GM21447 (cell line): ENCODE results near the gene APOM.

Experiments
- ATAC-seq: cut with Tn5 transposase; IDR thresholded peaks from one replicate; pipeline ENCODE4 v1.9.1; 2021; ENCODE audit not compliant: unreplicated experiment

The APOM gene

DNA sequence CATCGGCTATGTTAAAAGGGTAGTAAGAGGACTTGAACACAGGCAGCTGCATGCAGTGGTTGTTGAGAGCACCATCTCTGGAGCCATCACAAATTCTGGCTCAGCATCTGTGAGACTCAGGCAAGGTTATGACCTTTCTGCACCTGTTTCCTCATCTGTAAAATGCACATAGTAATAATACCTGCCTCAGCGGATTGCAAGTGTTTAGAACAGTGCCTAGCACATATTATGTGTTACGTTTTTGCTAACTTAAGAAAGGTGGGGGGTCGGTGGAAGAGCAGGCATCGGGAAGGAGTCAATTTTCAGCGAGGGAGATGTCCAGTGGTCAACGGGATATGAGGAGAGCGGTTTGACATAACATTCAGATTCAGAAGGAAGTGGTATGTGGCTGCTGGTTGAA, 22.3 kb downstream of the APOM start:
- no peak for ATAC-seq

- no peak for ATAC-seq
These were observed 24.8 kb downstream of the APOM start, which contains the start of gene LY6G5C for GRCh38 chr6:31680226-31681134. Gene LY6G5C (minus strand): TSS chr6:31681067. CDS start chr6:31680373, 694 bp downstream.

DNA sequence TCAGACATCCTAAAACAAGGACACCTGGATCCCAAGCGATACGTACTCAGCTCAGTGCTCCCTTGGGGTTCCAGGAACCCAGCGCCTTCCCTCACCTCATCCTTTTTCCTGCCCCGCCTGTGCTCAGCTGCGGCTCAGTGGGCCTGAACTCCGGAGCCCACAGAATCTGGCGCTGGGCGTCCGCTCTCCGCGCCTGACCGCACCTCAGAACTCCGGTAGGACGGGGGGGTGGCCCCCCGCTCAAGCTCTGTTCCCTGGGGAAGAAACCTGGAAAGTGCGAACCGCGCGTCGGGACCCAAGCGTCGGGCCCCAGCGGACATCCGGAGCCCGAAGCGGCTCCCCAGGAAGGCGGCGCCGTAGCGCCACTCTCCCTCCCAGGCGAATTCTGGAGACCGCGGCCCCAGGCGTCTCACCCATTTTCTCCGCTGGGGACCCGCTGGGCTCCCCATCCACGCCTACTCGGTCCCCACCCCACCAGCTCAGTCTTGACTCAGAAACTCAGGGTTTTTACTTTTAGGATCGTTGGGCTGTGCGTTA, 25.5 kb downstream of the APOM start:
- ATAC-seq = no peak

- ATAC-seq = no peak
These were observed 27.9 kb downstream of the APOM start for GRCh38 chr6:31683591-31683990.

GRCh38 chr6:31686483-31686882, 30.8 kb downstream of the APOM start:
- no peak for ATAC-seq

DNA sequence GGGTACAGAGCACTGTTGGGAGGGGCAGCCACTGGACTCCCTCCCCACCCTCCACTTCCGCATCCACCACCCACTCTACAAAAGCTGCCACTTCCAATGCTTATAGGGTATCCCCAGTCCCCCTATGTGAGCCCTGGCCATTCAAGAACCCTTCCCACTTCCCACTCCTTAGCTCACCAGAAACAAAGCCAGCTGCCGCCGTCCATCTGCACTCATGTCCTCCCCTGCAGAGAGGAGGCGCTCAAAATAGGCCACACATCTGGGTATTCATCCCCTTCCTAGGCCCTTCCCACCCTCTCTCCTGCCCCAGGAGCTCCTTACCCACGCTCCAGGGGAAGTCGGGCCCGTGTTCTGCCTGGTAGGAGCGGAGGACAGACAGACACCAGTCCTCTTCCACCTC, 31.6 kb downstream of the APOM start:
- ATAC-seq = no peak

DNA sequence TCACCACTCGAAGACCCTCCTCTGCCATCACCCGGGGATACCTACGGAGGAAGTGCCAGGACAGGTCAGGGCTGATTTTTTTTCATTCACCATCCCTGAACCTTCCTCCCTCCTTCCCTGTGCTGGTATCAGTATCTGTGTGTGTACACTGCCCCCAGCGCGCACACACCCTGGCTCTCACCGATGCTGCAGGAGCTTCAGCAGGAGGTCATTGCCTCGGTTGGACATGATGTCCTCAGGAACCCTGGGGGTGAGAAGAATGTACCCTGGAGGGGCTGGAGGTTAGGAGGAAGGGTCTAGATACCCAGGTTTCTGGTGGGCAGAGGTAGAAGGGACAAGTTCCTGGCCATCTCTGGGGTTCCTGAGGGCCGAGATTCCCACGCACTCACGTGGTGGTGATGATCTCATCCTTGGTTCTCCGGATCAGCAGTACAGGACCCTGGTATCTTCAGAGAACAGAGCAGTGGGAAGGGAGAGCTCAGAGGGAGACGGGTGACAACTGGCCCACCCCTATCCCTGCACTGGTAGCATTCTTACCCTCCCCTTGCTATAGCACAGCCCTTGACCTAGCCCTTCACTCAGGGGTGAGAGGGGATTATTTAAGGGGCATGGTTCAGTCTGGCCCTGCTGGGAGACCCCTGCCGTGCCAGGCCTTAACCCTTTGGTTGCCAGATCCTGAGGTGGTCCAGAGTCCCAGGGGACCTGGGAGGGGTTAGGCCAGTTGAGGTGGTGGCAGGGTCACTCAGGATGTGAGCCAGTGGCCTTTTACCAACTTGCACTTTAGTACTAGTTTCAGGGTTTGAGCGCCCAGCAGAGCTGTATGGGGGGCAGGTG, 32.4 kb downstream of the APOM start:
- no peak for ATAC-seq

- ATAC-seq = no peak
These were observed 33.8 kb downstream of the APOM start for GRCh38 chr6:31689249-31690110.

GRCh38 chr6:31690231-31691077, 34.8 kb downstream of the APOM start:
- no peak for ATAC-seq

DNA sequence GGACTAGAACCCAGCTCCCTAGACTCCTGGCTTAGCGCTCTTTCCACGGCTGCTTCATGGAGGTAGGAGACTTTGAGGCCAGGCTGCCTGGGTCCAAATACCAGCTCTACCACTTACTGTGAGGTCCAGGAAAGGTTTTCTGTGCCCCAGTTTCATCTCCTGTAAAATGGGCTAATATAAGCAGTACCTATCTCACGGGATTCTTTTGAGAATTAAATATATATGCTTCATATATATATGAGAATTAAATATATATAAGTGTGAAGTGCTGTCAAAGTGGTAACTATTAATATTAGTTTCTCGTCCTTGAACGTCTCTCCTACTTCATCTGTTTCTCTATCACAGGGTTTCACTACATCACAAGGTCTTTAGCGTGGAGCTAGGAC, 35.4 kb downstream of the APOM start:
- no peak for ATAC-seq

DNA sequence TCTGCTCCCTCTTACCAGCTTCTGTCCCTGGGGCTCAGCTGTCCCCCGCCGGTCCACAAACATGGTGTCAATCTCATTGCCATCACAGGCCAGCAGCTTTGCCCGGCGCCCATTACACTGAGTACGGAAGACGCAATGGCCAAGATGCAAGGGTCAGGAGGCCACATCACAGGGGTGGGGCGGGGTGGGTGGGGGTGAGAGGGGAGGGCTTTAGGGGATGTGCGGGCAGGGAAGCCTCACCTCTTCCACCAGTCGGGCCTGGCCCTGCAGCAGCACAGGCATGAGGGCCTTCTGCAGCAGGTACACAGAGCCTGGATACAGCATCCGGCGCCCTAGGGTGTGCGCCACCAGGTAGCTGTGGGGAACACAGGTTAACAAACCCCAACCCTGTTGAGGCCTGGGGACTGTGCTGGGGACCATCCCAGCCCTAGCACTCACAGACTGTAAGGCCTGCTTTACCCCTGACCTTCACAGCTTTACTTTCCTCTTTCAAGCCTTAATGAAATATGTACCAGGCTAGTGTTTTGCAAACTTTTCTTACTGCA, 35.9 kb downstream of the APOM start:
- ATAC-seq = no peak

GRCh38 chr6:31692353-31692752, 36.7 kb downstream of the APOM start:
- no peak for ATAC-seq

- ATAC-seq = no peak
These were observed 37.2 kb downstream of the APOM start for GRCh38 chr6:31692886-31693285.

- no peak for ATAC-seq
These were observed 37.8 kb downstream of the APOM start for GRCh38 chr6:31693535-31693934.

- no peak for ATAC-seq
These were observed 41.9 kb downstream of the APOM start for GRCh38 chr6:31697555-31697954.

DNA sequence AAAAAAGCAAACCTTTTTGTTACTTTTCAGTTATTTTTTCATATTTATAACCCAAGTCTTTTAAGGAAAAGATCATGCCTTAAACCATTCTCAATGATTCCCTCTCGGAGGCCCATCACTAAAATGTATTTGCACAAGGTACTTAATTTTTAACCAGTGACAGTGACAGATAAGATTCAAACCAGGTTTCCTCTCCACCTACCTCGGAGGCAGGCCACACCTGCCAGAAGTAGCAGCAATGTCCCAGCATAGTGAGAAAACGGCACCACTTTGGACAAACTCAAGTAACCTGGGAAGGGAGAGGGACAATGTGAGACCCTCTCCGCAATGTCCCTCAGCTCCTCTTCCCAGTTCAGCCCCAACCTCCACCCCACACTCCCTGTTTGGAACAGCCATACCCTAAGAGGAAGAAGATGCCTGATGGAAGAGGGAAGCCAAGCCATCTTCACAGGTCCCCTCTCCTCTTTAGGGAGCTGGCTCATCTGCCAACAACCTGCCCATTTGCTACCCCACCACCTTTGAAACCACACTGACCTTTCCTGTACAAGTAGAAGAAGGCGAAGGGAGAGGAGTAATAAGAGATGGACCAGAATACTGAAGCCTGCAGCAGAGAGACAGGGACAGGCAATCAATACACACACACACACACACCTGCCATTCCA, 45.2 kb downstream of the APOM start:
- ATAC-seq = no peak

DNA sequence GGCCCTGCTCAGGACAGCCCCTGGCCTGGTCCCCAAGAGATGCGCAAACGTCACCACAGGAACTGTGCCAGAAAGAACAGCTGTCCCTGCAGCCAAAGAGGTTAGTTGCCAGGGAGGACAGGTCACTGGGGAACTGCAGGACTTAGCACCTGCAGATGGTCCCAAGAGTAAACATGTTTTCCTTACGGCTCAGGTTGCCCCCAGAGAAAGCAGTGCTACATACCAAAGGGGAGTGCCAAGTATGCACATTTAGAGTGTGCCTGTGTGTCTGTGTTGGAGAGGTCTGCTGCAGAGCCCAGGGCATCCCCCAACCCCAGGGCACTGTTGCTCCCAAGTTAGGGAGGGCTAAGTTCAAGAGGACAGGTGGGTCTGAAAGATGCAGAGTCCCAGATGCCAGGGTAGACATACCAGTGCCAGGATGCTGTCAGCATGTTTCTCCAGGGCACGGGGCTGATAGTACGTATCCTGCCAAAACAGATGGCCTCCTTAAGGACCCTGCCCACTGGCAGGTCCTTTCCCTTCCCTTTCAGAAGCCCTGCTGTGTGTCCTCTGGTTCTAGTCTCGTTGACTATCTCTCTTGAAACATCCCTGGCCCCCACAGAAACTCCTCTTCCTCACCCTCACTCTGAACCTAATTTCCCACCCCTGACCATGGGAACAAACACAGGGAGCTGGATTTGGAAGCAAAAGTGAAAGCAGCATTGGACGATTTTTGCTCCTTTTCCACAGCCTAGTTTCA, 46.1 kb downstream of the APOM start:
- no peak for ATAC-seq

- ATAC-seq = peak; percentile 11
These were observed 46.7 kb downstream of the APOM start for GRCh38 chr6:31702405-31702818.
